NCI-H69 (cell line): ENCODE results near the gene GLRX.
A peak's percentile ranks its signal among the peaks of the same experiment; 100 is the strongest.
"Not testable (repeated sequence)": the region's sequence is repeated elsewhere in the genome, so short reads cannot be mapped to it uniquely, and the experiment has no call there.

ENCODE experiments used
- DNase-seq: peaks from one replicate; lab custom pipeline; 2025; lab: John Stamatoyannopoulos, UW

Gene GLRX

GRCh38 chr5:95826949-95827891, 4.7 kb upstream of the GLRX start:
- no peak for DNase-seq

- DNase-seq = no peak
Measured at GRCh38 chr5:95825495-95825894, 3.0 kb upstream of the GLRX start.

- DNase-seq = no peak
Measured at GRCh38 chr5:95824747-95825146, 2.2 kb upstream of the GLRX start.

- peak; percentile 91 for DNase-seq
Measured at GRCh38 chr5:95823738-95824609, 1.4 kb upstream of the GLRX start.

- no peak for DNase-seq
Measured at GRCh38 chr5:95823218-95823737, 752 bp upstream of the GLRX start.

- peak; percentile 92 for DNase-seq
Measured at GRCh38 chr5:95822043-95822541, 434 bp downstream of the GLRX start.

GRCh38 chr5:95821110-95822021, 1.2 kb downstream of the GLRX start:
- DNase-seq = peak; percentile 37

- DNase-seq = no peak
Measured at GRCh38 chr5:95818181-95819147, 4.1 kb downstream of the GLRX start.

GRCh38 chr5:95817430-95817829, 5.1 kb downstream of the GLRX start:
- no peak for DNase-seq

GRCh38 chr5:95816776-95817175, 5.8 kb downstream of the GLRX start:
- no peak for DNase-seq

- no peak for DNase-seq
Measured at GRCh38 chr5:95816341-95816740, 6.2 kb downstream of the GLRX start.

GRCh38 chr5:95815155-95815729, 7.3 kb downstream of the GLRX start:
- DNase-seq = no peak

- not testable (repeated sequence) for DNase-seq
Measured at GRCh38 chr5:95813035-95813434, 9.5 kb downstream of the GLRX start.

- DNase-seq = no peak
Measured at GRCh38 chr5:95812074-95812471, 10.5 kb downstream of the GLRX start.

- DNase-seq = not testable (repeated sequence)
Measured at GRCh38 chr5:95811461-95812073, 11.0 kb downstream of the GLRX start.

GRCh38 chr5:95811126-95811423, 11.5 kb downstream of the GLRX start:
- not testable (repeated sequence) for DNase-seq

- DNase-seq = peak; percentile 33
Measured at GRCh38 chr5:95810305-95811125, 12.0 kb downstream of the GLRX start.

- peak; percentile 65 for DNase-seq
Measured at GRCh38 chr5:95809414-95809960, 13.0 kb downstream of the GLRX start.
